SK-MEL-5 (cell line): ENCODE data around the gene ARHGEF28. TPM values are rescaled to one million over a fixed set of nuclear protein-coding genes. Genes with fewer than 3 reads are reported as not detected.

Experiments
- DNase-seq: peaks from one replicate; pipeline ENCODE4 v3.0.0-alpha.2; 2016; ENCODE audit warnings: low read depth, low spot score
- in situ Hi-C: cut with HindIII; loops from 2 replicates; pipeline ENCODE4 v1.10.0; 2016; ENCODE audit warnings: low sequenced_read_pairs, high pct_unique_total_duplicates, low pct_unique_long_range_greater_than_20kb
- total RNA-seq: library from RNA; depleted of rRNA; stranded (reverse); fragments of >200 nt; shearing (Covaris generic); gene quantifications from 2 replicates; pipeline ENCODE4 v1.2.3, GENCODE V29; 2014

Gene ARHGEF28
- total RNA-seq, 1 experiment from 2014 or later, result 0.63 TPM

DNA sequence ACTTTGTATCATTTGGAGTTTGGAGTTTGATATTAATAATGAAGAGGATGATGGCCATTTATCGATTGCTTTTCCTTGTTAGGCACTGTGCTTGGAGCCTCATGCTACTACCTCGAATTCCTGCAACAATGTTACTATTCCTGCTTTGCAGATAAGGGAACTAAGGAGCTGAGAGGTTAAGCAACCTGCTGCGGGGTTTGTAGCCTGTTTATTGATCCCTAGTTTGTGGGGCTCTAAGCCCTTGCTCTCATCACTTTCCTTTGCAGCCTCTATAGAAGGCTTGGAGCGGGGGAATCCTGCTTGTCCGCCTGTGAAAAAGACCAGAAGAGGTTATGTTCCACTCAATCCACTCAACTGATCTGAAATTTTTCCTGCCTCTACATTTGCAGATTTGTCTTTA lies 15.8 kb downstream of the ARHGEF28 start:
- no peak for DNase-seq
- in situ Hi-C loops, result no loop called here

DNA sequence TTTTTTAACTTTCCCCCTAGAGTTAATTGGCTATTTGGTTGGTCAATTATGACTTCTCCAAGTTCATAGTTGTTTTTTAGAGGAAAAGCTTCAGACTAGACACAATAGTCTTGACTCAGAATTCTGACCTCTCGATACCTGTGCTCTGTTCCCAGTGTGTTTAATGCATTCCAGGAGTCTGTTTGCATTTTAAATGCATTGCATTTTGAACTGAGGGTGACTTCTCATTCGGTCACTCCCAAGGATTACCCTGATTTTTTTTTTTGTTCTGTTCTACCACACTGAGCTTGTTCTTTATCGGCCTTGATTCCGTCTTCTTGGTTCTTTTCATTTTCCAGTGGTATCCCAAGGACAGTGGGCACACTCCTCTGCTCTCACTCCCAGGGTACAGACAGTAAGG lies 16.3 kb downstream of the ARHGEF28 start:
- no peak for DNase-seq
- in situ Hi-C loops, result no loop called here

DNA sequence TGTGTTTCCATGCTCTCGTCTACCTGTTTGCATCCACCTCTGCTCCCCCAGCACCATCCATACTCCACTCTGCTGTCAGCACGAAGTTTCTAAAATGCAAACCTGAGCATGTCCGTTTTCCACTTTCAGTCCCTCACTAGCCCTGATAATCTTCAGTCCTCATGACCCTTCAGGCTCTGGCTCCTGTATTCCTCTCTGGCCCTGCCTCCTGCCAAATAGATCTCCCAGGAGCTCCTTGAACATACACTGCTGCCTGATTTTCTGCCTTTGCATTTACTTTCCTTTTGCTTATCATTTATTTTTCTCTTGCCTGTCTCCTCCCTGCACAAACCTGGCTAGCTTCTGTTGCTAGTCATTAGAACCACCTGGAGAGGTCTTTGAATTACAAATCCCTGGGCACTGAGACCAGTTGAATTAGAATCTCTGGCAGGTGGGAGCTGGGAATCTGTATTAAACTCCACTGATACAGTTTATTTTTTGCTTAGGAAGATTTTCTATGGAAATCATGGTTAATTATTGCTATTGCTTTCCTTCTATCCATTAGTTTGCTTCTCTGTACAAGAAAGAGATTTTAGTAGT lies 18.5 kb downstream of the ARHGEF28 start:
- in situ Hi-C loops, result no loop called here
- DNase-seq, result no peak

DNA sequence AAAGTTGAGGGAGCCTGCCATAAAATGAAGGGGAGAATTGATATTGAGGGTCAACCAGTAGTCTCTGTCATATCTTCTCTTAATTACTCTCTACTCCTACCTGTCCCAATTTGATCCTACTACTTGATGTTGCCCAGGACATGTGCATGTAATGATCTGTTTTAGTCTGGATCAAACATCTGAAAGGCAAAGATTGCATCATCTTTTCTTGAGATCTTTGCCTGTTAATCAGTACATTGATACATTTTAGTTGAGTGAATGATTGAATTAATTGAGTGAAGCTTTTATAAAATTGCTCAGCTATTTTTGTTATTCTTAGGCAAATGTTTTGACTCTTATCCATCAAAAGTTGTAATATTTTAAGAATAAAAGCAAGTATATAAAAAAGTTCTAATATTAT lies 21.7 kb downstream of the ARHGEF28 start:
- in situ Hi-C loops, result no loop called here

DNA sequence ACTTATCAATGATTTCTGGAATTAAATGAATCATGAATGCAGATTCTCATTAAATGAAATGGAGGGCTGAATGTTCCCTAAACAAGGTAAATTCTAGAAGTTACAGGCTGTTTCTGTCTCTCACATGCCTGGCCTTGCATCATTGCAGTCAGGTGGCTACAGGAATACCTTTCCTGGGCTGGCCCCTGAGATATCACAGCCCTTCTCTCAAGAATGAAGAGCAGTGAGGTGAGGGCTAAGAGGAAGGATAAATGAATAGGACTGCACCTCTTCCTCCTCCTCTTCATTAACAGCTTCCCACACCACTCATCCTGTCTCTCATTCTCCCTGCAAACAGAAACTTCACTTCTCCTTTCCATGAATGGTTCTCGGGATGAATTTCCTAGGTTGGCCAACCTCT lies 22.5 kb downstream of the ARHGEF28 start:
- no peak for DNase-seq
- in situ Hi-C loops, result no loop called here

More for the DNA sequence above, 21.7 kb downstream of the ARHGEF28 start:
- DNase-seq, result no peak

DNA sequence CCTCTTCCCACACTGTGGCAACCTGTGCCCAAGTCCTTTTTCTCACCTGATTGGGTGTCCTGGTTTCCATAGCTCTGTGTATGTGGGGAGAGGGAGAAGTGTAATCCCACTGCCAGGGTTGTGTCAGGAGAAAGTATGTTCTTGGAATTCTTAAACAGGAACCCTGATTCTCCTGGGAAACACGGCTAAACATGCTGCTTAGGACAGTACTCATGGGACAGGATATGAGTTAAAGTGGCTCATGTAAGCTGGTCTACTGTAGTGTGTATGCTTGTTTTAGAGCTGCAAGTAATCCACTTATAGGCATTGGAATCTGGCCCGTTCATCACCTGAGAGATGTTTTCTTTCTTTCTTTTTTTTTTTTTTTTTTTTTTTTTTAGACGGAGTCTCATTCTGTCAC lies 23.9 kb downstream of the ARHGEF28 start:
- in situ Hi-C loops, result no loop called here
- no peak for DNase-seq

DNA sequence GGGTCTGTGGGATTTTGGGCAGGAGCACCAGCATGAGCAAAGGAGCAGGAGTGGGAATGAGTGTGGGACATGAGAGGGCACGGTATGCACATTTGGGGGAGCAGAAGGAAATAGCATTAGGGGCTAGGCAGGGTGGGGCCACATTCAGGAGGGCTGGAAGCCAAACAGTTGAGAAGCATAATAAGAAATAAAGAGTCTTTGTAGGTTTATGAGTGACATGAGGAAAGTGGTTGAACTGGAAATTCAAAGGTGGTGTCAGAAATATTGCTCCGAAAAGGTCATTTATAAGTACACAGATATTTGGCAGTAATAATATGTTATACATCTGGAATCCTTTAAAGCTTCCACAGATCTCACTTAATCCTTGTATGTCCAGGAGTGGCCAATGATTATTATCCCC lies 26.4 kb downstream of the ARHGEF28 start:
- no peak for DNase-seq
- in situ Hi-C loops, result no loop called here

DNA sequence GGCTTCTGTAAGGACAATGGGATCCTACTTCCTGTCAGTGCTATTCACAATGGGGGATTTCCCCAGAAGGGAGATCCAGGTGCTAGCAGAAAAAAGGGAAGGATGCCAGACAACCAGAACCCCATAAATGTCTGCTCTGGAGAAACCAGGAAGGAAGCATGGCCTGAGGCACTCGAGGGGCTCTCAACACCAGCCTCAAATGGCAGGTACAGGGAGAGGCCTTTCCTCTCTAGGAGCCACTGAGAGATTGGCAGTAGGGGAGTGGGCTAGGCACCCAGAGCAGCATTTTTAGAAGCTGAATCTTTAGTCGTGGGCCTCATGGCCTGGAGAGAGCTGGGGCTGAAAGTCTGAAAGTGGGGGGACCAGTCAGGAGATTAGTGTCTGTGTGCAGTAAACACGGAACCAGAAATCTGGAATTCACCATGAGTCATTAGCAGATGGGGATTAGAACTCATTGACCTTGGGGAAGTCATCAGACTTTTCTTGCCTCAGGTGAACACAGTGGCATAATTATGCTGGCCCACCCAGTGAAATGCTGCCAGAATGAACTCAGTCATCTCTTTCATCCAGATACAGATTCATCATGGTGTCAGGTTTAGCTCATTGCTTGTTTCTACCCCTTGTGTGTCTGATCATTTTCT lies 28.3 kb downstream of the ARHGEF28 start:
- in situ Hi-C loops, result no loop called here
- DNase-seq, result peak; percentile 13

DNA sequence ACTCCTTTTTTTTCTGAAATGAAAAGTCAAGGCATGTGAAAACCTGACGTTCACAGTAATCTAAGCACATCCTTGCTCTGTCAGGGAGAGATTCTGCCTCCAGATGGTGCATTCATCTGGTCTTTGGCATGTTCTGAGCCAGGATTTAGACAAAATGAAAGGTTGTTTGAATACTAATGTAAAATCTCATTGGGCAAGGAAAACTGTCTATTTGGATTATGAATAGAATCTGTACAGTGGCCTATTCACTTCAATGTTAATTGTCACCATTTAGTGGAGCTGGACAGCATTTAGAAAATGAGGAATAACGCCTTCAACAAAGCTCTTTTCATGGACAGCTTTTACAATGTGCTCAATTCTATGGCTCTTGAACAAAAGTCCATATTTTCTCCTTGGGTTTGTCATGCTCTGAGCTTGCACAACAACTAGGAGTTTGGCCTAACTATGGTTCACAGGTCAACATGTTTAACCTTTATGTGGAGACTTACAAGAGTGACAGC lies 28.9 kb downstream of the ARHGEF28 start:
- in situ Hi-C loops, result no loop called here
- DNase-seq, result peak; percentile 29

DNA sequence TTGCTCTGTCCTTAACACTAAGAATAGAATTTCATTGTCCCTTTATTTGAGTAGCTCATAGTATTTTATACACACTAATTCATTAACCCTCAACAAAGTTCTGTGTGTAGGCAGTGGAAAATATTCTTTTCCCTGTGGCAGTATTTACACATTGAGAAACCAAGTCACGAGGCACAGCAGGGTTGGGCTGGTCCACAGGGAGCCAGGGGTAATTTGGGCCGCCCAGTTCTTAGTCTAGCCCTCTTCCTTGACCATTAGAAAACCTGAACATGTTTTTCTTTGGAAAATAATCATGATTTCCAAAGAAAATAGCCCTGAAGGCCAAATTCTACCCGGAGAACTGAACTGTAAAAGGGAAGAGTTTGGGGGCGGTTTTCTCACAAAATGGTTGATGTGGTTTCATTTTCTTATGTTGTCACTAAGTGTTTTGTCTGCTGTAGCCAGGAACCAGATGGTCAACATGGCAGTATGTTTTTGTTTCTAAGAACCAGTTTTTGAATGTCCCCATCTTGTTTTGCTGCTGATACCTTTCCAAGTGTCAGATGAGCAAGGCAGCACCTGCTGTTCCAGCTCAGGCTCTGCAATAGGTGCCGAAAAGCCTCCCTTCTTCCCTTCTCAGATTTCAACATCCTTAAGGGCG lies 29.6 kb downstream of the ARHGEF28 start:
- DNase-seq, result no peak
- in situ Hi-C loops, result no loop called here

DNA sequence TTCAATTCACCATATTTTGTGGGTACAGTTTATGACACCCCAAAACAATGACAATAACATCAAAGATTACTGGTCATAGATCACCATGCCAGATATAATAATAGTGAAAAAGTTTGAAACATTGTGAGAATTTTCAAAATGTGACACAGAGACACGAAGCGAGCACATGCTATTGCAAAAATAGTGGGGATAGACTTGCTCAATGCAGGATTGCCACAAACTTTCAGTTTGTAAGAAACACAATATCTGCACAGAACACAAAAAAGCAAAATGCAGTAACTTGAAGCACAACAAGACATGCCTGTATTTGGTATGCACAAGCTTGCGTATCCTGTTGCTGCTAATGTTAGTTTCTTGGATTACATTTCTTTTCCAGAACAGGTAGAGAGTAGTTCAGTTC lies 35.8 kb downstream of the ARHGEF28 start:
- in situ Hi-C loops, result no loop called here
- no peak for DNase-seq

DNA sequence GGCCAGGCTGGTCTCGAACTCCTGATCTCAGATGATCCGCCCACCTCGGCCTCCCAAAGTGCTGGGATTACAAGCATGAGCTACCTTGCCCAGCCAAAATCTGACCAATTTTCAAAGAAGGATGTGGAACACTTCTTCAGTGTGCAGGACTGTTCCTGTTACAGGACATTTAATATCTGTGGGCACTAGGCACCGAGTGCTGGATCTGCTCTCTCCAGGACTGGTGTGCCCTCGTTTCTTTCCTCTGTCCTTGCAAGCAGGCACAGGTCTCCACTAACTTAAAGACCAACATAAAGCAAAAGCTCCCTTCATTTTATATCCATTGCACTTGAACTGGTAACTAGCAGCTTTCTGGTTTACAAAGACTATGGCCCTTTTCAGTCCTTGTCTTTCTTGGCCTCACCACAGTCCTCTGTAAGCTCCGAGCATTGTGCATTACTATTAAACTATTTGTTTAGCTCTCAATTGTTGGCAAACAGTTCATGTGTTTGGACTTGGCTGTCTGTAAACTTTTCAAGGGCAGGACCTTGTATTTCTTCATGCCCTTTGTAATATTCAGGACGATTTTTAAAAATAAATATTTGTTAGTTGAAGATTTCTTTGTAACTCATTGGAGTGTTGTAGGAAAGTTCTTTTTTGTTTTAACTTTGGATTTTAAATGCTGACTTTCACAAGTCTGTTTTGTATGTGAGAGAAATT lies 37.3 kb downstream of the ARHGEF28 start:
- DNase-seq, result no peak
- in situ Hi-C loops, result no loop called here

DNA sequence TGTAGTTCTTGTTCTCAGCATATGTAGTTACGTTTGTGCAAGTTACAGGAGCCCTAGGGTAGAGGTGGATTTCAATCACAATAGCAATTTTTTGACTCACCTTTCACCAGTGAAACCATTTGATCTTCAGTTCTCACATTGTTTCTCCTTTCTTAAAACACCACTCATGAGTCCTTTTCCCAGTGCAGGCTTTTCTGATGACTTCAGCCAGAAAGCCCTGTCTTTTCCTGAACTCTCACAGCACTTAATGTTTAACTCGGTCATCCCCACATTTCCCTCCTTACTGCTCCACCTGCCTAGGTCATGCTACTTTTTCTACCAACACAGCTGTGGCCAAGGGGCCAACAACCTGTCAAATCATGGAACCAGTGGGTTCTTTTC lies 37.9 kb downstream of the ARHGEF28 start:
- in situ Hi-C loops, result no loop called here
- DNase-seq, result no peak

DNA sequence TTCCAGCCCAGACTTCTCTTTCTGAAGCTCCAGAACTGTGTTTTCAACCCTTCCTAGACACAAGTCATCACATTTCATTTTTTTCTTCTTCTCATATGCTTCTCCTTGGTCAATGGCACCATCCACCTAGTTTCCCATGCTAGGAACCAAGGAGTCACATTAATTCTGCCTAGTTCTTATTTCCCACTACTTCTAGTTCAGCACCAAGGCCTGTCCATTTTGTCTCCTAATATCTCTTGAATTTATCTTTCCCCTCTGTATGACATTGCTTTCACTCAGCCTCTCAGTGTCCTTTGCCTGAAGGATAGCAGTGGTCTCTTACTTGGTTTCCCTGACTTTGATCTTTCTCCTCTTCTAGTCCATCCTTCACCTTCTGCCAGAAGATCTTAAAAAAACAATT lies 38.8 kb downstream of the ARHGEF28 start:
- in situ Hi-C loops, result no loop called here
- no peak for DNase-seq

DNA sequence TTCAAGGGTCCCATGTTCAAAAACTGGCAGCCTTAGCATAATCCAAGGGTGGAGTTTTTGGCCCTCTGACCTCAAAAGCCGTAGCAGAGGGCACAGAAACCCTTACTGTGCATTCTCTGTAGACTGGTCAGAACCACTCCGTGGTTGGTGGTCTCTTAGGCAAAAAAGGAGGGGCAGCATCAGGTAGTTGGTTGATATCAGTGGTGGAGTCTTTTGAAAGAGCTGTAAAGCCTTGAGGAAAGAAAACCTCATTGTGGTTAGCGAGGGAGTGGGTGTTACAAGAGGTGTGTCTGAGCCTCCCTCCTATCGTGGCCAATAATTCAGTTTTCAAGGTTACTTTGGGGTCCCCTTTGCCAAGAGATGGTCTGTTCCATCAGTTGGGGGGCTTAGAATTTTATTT lies 40.9 kb downstream of the ARHGEF28 start:
- in situ Hi-C loops, result no loop called here
- DNase-seq, result no peak

DNA sequence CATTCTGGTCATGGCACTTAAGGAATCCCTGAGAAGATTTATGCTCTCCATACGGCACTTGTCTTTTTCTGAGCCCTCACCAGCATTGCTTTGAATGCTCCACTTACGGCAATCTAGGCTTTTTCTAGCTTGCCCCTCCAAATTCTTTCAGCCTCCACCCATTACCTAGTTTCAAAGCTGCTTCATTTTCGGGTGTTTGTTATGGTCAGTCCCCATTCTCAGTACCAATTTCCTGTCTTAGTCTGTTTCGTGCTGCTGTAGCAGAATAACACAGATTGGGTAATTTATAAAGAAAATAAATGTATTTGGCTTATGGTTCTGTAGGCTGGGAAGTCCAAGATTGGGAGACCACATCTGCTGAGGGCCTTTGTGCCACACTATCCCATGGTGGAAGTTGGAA lies 42.0 kb downstream of the ARHGEF28 start:
- in situ Hi-C loops, result no loop called here

DNA sequence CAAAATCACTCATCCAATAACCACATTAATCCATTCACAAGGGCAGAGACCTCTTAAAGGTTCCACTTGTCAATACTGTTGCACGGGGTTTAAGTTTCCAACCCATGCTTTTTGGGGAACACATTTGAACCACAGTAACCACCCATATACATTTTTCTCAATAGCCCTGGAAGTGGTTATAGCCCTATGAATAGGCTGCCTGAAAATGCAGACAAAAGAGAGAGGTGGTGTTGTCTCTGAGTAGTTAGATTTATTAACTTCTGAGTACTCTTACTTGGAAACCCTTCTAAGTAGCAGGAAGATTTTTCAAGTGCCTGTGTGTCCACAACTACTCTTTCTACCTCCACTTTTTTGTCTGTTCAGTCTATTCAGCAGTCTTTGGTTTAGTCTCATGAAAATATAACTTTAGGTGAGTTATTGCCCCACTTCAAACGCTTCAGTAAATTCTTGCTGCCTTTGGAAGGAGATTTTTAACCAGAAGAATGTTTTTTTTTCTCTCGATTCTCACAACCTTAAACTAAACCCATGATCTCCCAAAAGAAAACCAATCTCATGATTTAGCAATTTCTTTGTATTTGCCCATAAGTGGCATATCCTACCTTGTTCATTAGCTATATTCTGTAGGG lies 42.6 kb downstream of the ARHGEF28 start:
- in situ Hi-C loops, result no loop called here
- DNase-seq, result no peak

More for the DNA sequence above, 42.0 kb downstream of the ARHGEF28 start:
- DNase-seq, result no peak

DNA sequence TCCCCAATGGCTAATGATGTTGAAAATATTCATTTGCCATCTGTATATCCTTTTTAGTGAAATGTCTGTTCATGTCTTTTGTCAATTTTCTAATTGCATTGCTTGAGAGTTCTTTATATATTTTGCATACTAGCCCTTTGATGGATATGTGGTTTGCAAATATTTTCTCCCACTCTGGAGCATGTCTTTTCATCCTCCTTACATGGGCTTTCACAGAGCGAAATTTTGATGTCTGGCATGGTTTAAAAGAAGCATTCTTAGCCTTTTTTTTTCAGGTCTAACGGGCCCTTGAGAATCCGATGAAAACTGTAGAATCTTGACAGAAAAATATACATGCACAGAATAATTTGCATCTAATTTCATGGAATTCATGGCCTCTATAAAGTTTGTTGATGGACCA lies 44.7 kb downstream of the ARHGEF28 start:
- DNase-seq, result no peak
- in situ Hi-C loops, result no loop called here
